NCI-H510A (cell line): ENCODE measurements around the gene PARD3B.

ENCODE experiments used
- DNase-seq: peaks from one replicate; lab custom pipeline; 2025; lab: John Stamatoyannopoulos, UW

PARD3B gene

DNA sequence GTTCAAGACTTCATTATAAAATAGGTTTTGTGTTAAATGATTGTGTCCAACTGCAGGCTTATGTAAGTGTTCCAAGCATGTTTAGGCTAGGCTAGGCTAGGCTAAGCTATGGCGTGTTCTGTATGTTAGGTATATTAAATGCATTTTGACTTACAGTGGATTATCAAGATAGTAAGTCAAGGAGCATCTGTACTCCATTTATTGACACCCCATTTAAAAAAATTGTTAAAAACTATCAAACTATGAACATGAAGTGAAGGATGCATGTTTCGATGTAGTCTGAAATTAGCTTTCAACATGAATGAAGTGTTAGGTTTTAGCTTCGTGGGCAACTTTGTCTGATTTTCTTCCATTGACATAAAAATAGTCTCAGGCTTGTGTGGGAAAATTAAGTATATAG, 290.5 kb downstream of the PARD3B start:
- no peak for DNase-seq

DNA sequence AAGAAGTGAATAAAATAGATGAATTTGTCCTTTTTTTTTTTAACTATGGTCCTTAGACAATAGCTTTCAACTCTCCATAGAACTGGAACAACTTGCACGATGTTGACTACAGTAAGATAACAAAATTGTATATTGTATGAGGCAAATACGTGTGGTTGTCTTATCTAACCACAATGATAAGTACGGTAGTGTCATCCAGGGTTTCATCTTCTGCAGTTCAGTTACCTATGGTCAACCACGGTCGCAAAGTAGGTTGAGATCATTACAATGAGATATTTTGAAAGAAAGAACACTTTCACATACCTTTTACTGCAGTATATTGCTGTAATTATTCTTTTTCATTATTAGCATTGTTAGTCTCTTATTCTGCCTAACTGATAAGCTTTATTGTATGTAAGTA, 295.2 kb downstream of the PARD3B start:
- no peak for DNase-seq

DNA sequence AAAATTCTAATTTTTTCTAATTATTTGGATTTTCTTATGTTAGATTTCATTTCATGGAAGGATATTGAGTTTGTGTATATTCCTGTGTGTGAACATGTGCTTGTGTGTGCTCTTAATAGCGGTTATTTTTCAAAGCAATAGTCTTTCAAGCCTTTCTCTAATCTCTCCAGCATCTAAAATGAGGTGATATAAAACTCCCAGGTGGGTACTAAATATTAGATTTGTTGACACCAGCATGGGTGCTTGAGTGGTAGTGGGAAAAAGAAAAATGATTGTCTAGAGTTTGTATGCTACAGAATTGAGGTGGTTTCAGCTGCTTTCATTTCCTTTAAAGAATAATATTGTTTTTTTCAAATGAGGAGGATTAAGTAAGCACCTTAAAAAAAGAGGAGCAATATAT, 296.8 kb downstream of the PARD3B start:
- DNase-seq: no peak

DNA sequence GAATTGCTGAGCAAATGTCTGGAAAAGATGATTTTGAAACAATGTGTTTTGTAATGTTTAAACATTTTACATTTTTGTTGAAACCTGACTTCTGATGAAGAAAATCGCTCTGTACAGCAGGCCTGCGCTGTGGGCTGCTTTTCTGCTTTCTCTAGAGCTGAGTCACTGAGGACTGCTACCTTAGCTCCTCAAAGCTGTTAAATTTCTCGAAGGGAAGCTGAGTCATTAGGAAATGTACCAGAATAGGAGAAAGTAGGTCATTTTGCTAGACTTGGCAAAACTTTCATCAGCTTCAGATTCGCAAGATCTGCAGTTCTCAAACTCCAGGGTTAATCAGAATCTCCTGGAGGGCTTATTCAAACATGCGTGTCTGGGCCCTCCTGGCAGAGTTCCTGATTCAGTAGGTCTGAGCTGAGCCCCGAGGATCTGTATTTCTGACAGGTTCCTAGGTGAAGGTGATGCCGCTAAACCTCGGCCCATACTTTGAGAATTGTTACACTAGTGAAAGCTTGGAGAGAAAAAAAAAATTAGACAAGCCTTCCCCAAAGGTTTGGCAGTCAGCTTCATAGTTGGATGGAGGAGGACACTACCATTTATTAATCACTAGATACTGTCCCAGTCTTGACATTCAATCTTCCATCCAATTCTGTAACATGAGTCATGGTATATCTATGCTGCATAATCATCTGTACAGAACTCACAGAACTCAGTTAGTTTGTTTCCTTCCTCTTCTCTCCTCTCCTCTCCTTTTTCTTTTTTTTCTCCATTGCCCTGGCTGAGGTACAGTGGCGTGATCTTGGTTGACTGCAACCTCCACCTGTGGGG, 297.6 kb downstream of the PARD3B start:
- DNase-seq: no peak

GRCh38 chr2:204846471-204846870, 301.2 kb downstream of the PARD3B start:
- DNase-seq: no peak

GRCh38 chr2:204849892-204850291, 304.6 kb downstream of the PARD3B start:
- DNase-seq: peak; percentile 69

DNA sequence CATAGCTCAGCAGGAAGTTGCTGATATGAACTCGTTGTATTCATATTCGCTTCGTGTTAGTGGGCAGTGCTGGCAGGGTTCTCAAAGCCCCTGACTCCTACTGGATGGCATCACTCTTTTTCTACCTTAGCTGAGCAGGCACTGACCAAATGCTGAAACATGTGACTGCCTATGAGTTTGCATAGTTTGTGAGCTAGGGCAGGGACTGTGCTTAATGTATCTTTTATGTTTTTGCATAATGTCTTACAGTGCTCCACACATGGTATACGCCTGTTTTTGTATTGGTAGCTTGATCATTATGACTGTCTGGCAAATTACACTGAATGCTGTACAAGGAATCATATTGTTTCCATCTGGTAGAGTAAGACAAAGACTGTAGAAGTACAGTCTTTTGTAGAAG, 305.3 kb downstream of the PARD3B start:
- peak; percentile 1 for DNase-seq

GRCh38 chr2:204853905-204854304, 308.6 kb downstream of the PARD3B start:
- no peak for DNase-seq

GRCh38 chr2:204860274-204860673, 315.0 kb downstream of the PARD3B start:
- DNase-seq: no peak

DNA sequence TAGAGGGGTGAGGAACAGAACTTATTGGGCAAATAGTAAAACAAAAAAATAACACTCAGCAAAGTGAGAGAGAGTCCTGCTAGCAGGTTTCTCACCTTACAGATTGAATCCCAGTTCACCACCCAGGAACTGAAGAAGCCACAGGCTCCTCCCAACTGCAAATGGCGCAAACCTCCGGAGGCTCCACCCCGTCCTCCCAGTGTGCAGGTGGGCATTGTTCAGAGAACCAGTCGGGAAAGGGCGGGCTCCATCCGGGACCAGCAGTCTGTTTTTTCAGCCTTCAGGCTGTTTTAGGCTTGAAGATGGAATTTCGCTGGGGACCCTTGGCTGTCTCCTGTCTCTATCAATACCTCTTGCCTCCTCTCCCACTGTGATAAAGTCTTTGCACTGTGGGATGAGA, 317.5 kb downstream of the PARD3B start:
- no peak for DNase-seq

- no peak for DNase-seq
Measured at GRCh38 chr2:204863336-204863735, 318.1 kb downstream of the PARD3B start.

GRCh38 chr2:204869132-204869823, 324.0 kb downstream of the PARD3B start:
- no peak for DNase-seq

DNA sequence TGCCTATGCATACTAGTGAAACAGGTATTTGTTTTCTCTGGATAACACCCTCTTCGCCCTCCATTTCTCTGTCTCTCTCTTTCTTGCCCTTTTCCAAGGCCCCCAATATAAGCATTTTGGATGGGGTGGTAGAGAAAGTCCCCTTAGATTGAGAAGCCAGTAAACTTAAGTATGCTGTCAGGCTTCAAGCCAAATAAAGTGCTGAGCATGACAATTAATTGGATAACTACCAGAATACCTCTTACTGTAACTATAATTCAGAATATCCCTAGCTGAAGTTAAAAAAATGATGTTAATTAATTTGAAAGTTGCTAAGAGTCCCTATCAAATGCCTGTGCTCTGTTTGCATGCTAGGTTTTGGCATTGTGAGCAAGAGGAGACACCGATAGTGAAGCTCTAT, 324.8 kb downstream of the PARD3B start:
- DNase-seq: no peak

DNA sequence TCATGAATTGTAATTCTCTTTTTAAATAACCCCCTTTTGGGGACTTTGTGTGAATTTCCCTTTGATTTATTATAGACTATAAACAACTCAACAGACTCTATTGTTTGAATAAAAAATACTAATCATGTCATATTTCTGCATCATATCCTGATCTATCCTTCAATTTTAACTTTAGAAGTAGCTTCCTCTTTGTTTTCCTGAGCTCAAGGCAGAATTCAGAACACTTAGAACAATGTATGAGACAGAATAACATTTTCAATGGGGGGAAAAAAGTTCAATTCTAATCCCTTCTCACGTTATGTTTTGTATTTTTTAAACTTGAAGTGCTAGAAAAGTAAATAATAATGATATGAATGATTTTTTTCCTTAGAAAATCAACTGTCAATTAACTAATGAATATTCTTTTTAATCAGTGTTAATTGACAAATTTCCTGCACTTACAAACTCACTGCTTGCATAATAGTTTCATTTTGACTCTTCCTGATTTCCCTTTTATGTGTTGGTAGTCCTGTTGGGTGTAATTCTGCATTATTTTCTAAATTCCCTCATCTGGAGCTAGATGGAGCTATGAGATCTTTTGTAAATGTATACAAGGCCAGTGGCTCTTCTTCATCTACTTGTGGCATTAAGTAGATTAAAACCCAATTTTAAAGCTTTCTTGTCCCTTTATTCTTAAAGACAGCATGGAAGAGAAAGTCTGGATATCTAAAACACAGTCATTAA, 326.1 kb downstream of the PARD3B start:
- DNase-seq: no peak

DNA sequence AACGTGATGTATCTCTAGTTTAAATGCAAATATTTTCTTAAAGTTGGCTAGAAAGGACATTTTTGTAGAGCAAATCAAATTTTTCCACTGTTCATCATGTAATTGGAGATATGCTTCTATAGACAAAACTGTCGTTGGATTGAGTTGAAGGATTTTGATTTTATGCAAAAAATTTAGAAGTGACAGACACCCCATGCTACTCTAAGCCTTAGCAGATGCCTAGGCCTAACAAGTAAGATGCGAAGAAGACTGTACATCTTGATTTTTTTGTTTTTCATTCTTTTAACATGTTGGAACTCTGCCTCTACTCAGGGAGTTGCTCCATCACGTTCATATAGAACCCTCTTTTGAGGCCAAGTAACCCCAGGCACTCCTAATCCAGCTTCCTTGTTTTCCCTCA, 331.0 kb downstream of the PARD3B start:
- DNase-seq: no peak

DNA sequence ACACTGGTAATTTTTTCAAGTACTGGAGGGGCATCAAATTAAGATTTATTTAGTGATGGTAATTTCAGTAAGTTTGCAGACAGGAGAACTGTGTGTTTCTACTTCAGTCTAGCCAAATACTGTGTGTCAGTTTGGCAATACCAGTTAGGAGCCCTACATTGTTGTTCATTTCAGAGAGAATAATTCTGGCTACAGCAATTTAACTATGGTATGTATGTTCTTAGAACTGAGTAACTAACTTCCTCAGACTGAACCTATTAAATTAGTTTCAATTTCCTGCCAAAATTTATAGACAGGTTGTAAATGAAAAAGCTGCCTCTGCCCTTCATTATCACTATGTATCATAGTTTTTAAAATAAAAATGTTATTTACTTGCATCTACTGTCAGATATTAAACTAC, 332.4 kb downstream of the PARD3B start:
- DNase-seq: no peak

GRCh38 chr2:204880928-204881327, 335.7 kb downstream of the PARD3B start:
- DNase-seq: no peak

DNA sequence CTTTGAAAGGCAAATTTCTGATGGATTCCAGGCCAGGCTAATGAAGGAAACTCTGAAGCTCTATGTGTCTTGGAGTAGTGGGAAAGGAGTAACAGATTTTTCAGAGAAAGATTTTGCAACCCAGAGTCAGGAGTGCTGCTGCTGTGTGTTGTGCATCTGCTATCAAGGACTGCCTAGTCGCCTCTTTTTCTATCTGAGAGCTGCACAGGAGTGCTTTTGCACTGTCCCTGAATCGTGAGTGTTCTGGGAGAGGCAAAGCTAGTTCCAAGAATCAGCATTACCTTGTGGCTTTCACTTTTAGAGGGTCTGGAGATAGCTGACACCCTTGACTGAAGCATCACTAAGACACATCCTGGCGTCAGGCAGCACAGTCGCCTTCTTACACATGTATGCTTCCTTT, 336.4 kb downstream of the PARD3B start:
- DNase-seq: no peak

GRCh38 chr2:204885747-204886146, 340.5 kb downstream of the PARD3B start:
- no peak for DNase-seq

DNA sequence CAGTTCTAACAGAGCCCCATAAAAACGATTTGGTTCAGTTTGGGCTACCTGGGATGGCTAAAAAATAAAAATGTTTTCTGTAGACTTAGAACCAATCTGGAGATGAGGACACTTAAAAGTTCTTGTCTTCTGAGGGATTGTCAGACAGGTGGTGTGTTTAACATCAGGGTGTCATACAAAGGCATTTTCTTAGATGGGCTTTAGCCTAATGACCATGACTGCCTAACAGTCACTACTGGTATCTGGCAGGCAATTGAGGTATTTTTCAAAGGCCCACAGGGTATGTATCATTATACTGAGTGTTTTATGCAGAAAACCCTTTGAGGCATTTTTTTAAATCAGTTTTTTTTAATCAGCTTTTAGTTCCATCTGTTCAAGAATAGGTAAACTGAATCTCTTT, 341.4 kb downstream of the PARD3B start:
- no peak for DNase-seq

DNA sequence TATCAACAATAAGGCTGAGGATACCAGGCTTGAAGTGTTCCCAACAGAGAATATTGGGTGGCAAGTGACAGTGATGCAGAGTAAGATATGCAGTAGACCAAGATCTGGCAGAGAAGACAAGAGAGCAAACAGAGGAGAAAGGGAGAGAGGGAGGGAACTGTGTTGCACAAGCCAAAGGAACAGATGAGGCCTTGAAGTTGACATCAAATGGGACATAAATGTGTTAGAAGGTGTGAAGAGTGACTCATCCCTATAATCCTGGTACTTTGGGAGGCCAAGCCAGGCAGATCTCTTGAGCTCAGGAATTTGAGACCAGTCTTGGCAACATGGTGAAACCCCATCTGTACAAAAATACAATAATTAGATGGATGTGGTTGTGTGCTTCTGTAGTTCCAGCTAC, 342.9 kb downstream of the PARD3B start:
- DNase-seq: no peak

- no peak for DNase-seq
Measured at GRCh38 chr2:204890680-204891079, 345.4 kb downstream of the PARD3B start.

DNA sequence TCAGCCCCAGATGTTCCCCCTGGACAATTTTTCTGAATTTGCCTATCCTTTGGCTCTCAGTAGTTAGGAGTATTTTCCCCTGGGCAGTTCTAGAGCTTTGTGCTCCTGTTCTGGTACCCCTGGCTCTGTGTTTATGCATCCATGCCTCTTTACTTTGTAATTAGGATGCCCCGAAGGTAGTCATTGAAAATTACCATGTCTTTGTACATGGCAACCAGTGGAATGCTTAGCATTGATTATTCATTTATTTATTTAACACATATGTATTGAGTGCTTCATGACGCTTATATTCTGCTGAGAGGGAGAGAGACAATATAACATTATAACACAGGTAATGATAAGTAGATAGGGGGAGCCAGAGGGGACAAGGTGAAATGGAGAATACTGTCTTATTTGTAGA, 346.5 kb downstream of the PARD3B start:
- no peak for DNase-seq
